ENCODE measurements around the gene PSAP. TPM values are rescaled to one million over a fixed set of nuclear protein-coding genes. Genes with fewer than 3 reads are reported as not detected.
A peak's percentile ranks its signal among the peaks of the same experiment; 100 is the strongest.

PSAP gene
- total RNA-seq, 1 donor from 2014 or later, result 210 TPM

- intact Hi-C loops (cut with micrococcal nuclease), result no loop called here
- ChIA-PET CTCF (interaction anchor here (6.0 kb wide), 1 partner anchor 55 kb away, joined by 85 read pairs; no protein-coding TSS in a partner anchor), POLR2A (interaction anchor here (0.6 to 8.5 kb wide), 7 partner anchors 9 to 535 kb away, joined by 3 to 125 read pairs (median 4); partner anchors contain the start of genes PSAP and VSIR)
- no peak for TF ChIP-seq CTCF (IDR thresholded peaks at IDR 0.05)
- no peaks in the 10 kb centered on the region for H3K9me3 Mint-ChIP-seq
- H3K27ac Mint-ChIP-seq, result no peak overlapping the region
- H3K4me1 Mint-ChIP-seq, result peaks cover 90% of the 10 kb centered on the region
- H3K4me3 Mint-ChIP-seq, result no peak overlapping the region
- peaks cover 13% of the 10 kb centered on the region for H3K36me3 Mint-ChIP-seq (ENCODE audit: low read depth)
- no peaks in the 10 kb centered on the region for H3K27me3 Mint-ChIP-seq
- DNase-seq, result no peak
- no peak for ATAC-seq (ENCODE audit: low read depth)
These were observed 10.7 kb downstream of the PSAP start for GRCh38 chr10:71840177-71840957.

- DNase-seq (no peak), ATAC-seq (ENCODE audit: low read depth) (no peak)
- intact Hi-C loops (cut with micrococcal nuclease), result loop anchor here (5.0 kb wide), 2 partner anchors 466 to 499 kb away; no protein-coding TSS in a partner anchor
- Mint-ChIP-seq H3K4me3 (peak overlapping the region; percentile 35), H3K36me3 (ENCODE audit: low read depth) (peaks cover 14% of the 10 kb centered on the region), H3K27ac (peak overlapping the region; percentile 25), H3K4me1 (peaks cover 92% of the 10 kb centered on the region), H3K9me3 (no peaks in the 10 kb centered on the region), H3K27me3 (no peaks in the 10 kb centered on the region)
- CTCF ChIA-PET, result interaction anchor here (1.2 to 6.0 kb wide), 2 partner anchors 12 to 57 kb away, joined by 5 to 85 read pairs; partner anchors contain the start of gene PSAP
- no peak for TF ChIP-seq CTCF (IDR thresholded peaks at IDR 0.05)
- POLR2A ChIA-PET, result interaction anchor here (0.5 to 8.5 kb wide), 8 partner anchors 11 to 378 kb away, joined by 3 to 125 read pairs (median 5); partner anchors contain the start of genes ASCC1 and PSAP
These were observed 12.5 kb downstream of the PSAP start for GRCh38 chr10:71838264-71839211.

- DNase-seq, result no peak
- CTCF ChIA-PET, result interaction anchor here (0.8 to 6.0 kb wide), 5 partner anchors 14 to 61 kb away, joined by 3 to 85 read pairs (median 7); partner anchors contain the start of gene PSAP
- intact Hi-C loops (cut with micrococcal nuclease), result loop anchor here (2.0 to 5.0 kb wide), 5 partner anchors 212 to 500 kb away; partner anchors contain the start of genes ANAPC16 and ASCC1
These were observed 13.8 kb downstream of the PSAP start for GRCh38 chr10:71837098-71837827.

GRCh38 chr10:71836596-71836974 lies 14.5 kb downstream of the PSAP start:
- no peak for TF ChIP-seq CTCF (IDR thresholded peaks at IDR 0.05)
- ChIA-PET POLR2A (interaction anchor here (0.6 to 8.5 kb wide), 18 partner anchors 9 to 495 kb away, joined by 3 to 125 read pairs (median 4); partner anchors contain the start of genes PSAP and VSIR), CTCF (interaction anchor here (0.9 to 6.0 kb wide), 7 partner anchors 15 to 212 kb away, joined by 3 to 85 read pairs (median 6); partner anchors contain the start of gene PSAP)
- peaks cover 92% of the 10 kb centered on the region for H3K4me1 Mint-ChIP-seq
- H3K9me3 Mint-ChIP-seq, result no peaks in the 10 kb centered on the region
- peak overlapping the region; percentile 95 for H3K27ac Mint-ChIP-seq
- peaks cover 22% of the 10 kb centered on the region for H3K36me3 Mint-ChIP-seq (ENCODE audit: low read depth)
- no peak for DNase-seq
- peak; percentile 0 for ATAC-seq (ENCODE audit: low read depth)
- H3K4me3 Mint-ChIP-seq, result peak overlapping the region; percentile 79
- intact Hi-C loops (cut with micrococcal nuclease), result loop anchor here (1.0 to 5.0 kb wide), 14 partner anchors 15 to 517 kb away; partner anchors contain the start of genes ANAPC16, ASCC1, PSAP and SLC29A3
- no peaks in the 10 kb centered on the region for H3K27me3 Mint-ChIP-seq

More at GRCh38 chr10:71837098-71837827, 13.8 kb downstream of the PSAP start:
- Mint-ChIP-seq H3K27ac (peak overlapping the region; percentile 95), H3K4me3 (peak overlapping the region; percentile 79), H3K4me1 (peaks cover 91% of the 10 kb centered on the region), H3K9me3 (no peaks in the 10 kb centered on the region), H3K36me3 (ENCODE audit: low read depth) (peaks cover 16% of the 10 kb centered on the region), H3K27me3 (no peaks in the 10 kb centered on the region)
- POLR2A ChIA-PET, result interaction anchor here (0.9 to 8.5 kb wide), 9 partner anchors 12 to 494 kb away, joined by 3 to 125 read pairs (median 8); partner anchors contain the start of gene PSAP
- no peak for TF ChIP-seq CTCF (IDR thresholded peaks at IDR 0.05)
- ATAC-seq (ENCODE audit: low read depth), result no peak

Data from activated B cell treated with CpG ODN at 0.5 μM for 24 hours (primary cell).